Measurements from ENCODE around the gene IL1R2. TPM values are rescaled to one million over a fixed set of nuclear protein-coding genes. Genes with fewer than 3 reads are reported as not detected.
"Not testable (repeated sequence)": the region's sequence is repeated elsewhere in the genome, so short reads cannot be mapped to it uniquely, and the experiment has no call there.

The IL1R2 gene
- polyA plus RNA-seq, 6 donors from 2014 or later = 0.70 TPM; not detected in 5

DNA sequence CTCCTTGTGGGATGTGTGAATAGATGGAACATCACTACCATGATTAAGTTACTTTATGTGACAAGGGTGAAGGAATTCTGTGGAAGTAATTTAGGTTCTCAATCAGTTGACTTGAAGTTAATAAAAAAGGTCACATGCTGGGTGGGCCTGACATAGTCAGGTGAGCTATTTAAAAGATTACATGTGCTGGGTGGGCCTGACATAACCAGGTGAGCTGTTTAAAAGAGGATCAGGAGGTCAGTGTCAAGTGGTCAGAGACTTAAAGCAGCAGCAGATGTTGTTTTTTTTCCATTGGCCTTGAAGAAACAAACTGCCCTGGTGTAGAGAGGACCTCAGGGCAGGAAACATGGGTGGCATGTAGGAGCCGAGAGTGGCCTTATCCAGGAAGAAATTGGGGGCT, 3.3 kb downstream of the IL1R2 start:
- Mint-ChIP-seq H3K4me1 (peaks cover 21 to 25% (median 22%) of the 10 kb centered on the region in 3 donors), H3K4me3 (no peak overlapping the region), H3K36me3 (no peaks in the 10 kb centered on the region), H3K27ac (no peak overlapping the region), H3K27me3 (peaks cover 38 to 52% (median 39%) of the 10 kb centered on the region in 3 donors), H3K9me3 (peaks cover 0 to 6% (median 0%) of the 10 kb centered on the region in 7 donors)
- DNase-seq = no peak
- no peak for ATAC-seq (ENCODE audit: low read depth in 2 of 2)

DNA sequence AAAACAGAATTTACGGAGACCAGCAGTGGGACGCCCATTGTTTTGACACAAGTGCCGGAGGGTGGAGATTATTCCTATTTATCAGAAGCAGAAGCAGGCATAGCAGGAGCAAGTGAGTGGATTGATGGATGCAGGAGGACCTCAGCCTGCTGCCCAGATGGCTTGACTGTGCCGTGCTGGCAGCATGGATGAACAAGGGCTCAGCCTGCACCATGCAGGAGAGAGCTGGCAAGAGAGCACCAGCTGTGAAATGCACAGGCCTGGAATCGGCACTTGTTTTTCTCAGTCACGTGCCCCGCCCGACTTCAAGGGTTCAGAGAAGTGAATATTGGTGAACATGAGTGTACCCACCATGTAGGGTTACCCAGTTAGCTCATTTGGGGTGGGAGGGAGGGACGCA, 4.0 kb downstream of the IL1R2 start:
- DNase-seq = no peak
- Mint-ChIP-seq H3K36me3 (no peaks in the 10 kb centered on the region), H3K27ac (no peak overlapping the region), H3K9me3 (peaks cover 0 to 6% (median 0%) of the 10 kb centered on the region in 7 donors), H3K4me1 (peaks cover 15 to 17% (median 16%) of the 10 kb centered on the region in 3 donors), H3K27me3 (peaks cover 36 to 52% (median 37%) of the 10 kb centered on the region in 3 donors), H3K4me3 (no peak overlapping the region)
- ATAC-seq (ENCODE audit: low read depth in 2 of 2) = no peak

DNA sequence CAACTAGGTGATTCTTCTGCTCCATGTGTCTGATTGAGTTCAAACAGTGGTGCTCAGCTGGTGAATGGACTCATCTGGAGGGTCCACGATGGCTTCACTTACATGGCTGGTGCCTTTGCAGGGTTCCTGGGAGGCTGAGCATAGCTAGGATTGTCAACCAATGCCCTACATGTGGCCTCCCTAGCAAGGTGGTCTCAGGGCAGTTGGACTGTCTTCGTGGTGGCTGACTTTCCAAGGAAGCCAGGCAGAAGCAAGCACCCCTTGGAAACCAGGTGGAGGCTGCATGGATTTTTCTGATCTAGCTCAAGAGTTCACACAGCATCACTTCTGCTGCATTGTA, 6.8 kb downstream of the IL1R2 start:
- Mint-ChIP-seq H3K9me3 (no peaks in the 10 kb centered on the region), H3K4me1 (no peaks in the 10 kb centered on the region), H3K27ac (no peak overlapping the region), H3K4me3 (no peak overlapping the region), H3K36me3 (no peaks in the 10 kb centered on the region), H3K27me3 (peaks cover 18 to 33% (median 18%) of the 10 kb centered on the region in 3 donors)
- ATAC-seq (ENCODE audit: low read depth in 2 of 2) (no peak), DNase-seq (no peak)

DNA sequence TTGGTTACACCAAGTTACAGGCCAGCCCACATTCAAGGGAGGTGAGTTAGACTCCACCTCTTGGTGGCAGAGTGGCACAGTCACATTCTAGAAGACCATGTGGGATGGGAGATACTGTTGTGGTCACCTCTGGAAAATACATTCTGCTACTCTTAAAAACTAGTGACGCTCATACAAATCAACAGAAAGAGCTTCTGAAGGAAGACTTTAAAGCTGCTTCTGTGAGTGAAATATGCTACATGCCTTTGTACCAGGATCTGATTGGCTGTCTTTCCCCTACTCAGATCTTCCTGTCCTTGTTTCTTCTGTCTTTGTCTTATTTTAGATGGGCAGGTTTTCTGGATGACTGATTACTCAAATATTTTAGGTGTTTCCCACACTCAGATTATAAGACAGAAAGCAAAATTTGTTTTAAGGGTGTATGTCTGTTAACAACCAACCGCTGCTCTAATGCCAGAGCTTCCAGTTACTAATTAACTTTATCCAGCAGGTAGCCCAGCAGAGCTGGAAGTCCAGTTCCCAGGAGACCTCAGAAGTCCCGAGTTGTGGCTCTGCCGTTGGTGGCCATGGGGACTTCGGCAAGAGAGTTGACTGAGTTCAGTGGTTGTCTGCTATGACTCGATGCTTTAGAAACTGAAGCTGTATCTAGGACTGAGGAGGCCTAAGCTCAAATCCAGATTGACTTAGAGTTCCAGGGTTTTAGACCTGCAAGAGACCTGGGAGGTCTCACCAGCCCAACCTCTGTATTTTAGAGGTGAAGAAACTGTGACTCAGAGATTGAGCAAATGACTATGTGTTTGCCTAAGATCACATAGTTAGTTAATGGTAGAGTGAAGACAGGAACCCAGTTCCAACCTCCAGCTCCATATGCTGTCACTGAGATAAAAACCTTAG, 7.4 kb downstream of the IL1R2 start:
- H3K4me3 Mint-ChIP-seq = no peak overlapping the region
- no peak overlapping the region for H3K27ac Mint-ChIP-seq
- H3K36me3 Mint-ChIP-seq = no peaks in the 10 kb centered on the region
- H3K4me1 Mint-ChIP-seq = no peaks in the 10 kb centered on the region
- peaks cover 14 to 29% (median 18%) of the 10 kb centered on the region in 3 donors for H3K27me3 Mint-ChIP-seq
- H3K9me3 Mint-ChIP-seq = no peaks in the 10 kb centered on the region
- ATAC-seq (ENCODE audit: low read depth in 2 of 2) (no peak), DNase-seq (no peak)

DNA sequence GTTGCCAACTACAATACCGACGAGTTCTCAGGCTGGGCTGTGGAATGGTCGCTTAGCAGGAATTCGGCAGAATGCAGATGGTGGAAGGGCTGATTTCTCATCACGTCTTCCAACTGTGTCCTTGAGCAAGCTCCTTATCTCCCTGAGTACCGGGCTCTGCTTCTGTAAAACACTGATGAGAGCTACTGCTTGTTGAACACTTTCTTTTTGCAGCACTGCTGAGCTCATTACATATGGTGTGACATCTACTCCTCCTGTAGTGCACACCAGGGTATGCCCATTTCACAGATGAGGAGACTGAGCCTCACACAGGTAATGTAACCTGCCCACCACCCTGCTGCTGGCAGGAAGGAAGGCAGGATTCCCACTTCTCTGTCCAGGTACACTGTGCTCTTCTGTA, 8.3 kb downstream of the IL1R2 start:
- no peaks in the 10 kb centered on the region for H3K36me3 Mint-ChIP-seq
- DNase-seq (no peak), ATAC-seq (ENCODE audit: low read depth in 2 of 2) (no peak)
- H3K27ac Mint-ChIP-seq = no peak overlapping the region
- H3K27me3 Mint-ChIP-seq = peaks cover 7 to 21% (median 11%) of the 10 kb centered on the region in 3 donors
- H3K4me3 Mint-ChIP-seq = no peak overlapping the region
- no peaks in the 10 kb centered on the region for H3K9me3 Mint-ChIP-seq
- no peaks in the 10 kb centered on the region for H3K4me1 Mint-ChIP-seq

DNA sequence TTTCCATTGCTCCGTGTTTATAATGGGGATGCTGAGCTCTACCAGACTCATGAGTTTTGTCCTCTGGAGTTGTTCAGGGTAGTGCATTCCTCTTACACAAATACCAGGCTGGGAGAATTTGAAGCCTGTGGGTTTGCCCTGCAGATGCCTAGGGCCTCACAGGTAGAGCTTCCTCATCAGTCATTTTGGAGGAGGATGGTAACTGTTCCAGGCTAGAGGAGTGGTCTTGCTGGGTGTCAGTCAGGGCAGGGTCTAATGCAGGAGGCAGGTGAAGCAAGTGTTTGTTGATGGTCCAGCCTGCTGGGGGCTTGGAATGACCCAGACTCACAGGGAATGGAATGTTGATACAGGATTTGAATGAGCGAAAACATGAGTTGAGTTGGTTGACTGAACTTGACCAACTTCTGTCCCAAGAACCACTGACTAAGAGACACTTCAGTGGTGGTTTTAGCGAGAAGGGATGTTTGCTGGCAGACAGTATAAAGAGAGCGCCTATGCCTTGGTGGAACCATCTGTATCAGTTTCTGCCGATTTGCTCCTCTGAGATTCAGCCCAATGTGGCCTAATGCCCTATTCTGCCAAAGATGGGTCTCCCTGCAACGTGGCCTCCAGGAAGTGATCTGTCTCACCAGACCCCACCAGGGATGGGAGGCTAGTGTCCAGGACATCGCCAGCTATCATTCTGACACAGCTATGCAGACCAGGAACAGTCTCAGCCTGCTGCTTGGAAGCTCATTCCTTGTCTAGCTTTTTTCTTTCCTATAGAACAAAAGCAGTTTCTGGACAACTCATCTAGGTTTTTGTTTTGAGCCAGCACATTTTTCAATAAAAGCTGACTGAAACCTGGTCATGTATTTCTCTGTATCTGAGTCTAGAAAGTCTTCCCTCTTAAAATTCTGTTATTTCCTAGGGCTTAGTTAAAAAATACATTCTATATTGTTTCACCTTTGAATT, 9.3 kb downstream of the IL1R2 start:
- H3K27ac Mint-ChIP-seq = peak overlapping the region in 1 of 6 donors; percentile 3
- no peak for ATAC-seq (ENCODE audit: low read depth in 2 of 2)
- no peaks in the 10 kb centered on the region for H3K4me1 Mint-ChIP-seq
- H3K36me3 Mint-ChIP-seq = no peaks in the 10 kb centered on the region
- no peak overlapping the region for H3K4me3 Mint-ChIP-seq
- peaks cover 9 to 19% (median 11%) of the 10 kb centered on the region in 3 donors for H3K27me3 Mint-ChIP-seq
- H3K9me3 Mint-ChIP-seq = no peaks in the 10 kb centered on the region
- no peak for DNase-seq

DNA sequence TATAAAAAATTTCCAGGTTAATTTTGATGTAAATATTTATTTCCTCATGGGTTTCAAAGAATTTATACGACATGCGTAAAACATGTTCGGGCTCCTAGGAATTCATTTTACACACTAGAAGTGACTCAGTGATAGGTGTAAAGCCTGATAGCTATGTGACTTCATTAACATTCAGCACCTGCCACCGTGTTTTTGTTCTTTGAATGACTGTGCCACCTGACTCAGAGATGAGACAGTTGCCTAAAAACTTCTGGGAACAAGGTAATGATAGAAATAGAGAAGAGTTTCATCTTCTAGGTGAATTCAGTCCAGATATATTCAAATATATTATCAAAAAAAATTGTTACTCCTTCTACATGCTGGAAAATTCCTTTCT, 10.0 kb downstream of the IL1R2 start:
- DNase-seq (no peak), ATAC-seq (ENCODE audit: low read depth in 2 of 2) (no peak)
- Mint-ChIP-seq H3K36me3 (no peaks in the 10 kb centered on the region), H3K9me3 (no peaks in the 10 kb centered on the region), H3K4me1 (no peaks in the 10 kb centered on the region), H3K4me3 (no peak overlapping the region), H3K27me3 (peaks cover 12 to 22% (median 16%) of the 10 kb centered on the region in 3 donors), H3K27ac (no peak overlapping the region)

DNA sequence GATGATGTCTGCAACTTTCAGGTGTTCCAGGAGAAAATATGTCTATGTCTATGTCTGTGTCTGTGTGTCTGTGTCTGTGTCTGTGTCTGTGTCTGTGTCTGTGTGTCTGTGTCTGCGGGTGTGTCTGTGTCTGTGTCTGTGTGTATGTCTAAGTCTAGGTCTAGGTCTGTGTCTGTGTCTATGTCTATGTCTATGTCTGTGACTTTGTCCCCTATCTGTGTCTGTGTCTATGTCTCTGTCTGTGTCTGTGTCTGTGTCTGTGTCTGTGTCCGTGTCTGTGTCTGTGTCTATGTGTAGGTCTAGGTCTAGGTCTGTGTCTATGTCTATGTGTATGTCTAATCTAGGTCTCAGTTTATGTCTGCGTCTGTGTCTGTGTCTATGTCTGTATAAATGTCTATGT, 10.5 kb downstream of the IL1R2 start:
- Mint-ChIP-seq H3K4me1 (no peaks in the 10 kb centered on the region), H3K27me3 (peaks cover 11 to 20% (median 12%) of the 10 kb centered on the region in 3 donors), H3K4me3 (no peak overlapping the region), H3K36me3 (no peaks in the 10 kb centered on the region), H3K9me3 (no peaks in the 10 kb centered on the region), H3K27ac (no peak overlapping the region)
- DNase-seq (no peak), ATAC-seq (ENCODE audit: low read depth in 2 of 2) (peak in 1 of 2 donors; percentile 18)

DNA sequence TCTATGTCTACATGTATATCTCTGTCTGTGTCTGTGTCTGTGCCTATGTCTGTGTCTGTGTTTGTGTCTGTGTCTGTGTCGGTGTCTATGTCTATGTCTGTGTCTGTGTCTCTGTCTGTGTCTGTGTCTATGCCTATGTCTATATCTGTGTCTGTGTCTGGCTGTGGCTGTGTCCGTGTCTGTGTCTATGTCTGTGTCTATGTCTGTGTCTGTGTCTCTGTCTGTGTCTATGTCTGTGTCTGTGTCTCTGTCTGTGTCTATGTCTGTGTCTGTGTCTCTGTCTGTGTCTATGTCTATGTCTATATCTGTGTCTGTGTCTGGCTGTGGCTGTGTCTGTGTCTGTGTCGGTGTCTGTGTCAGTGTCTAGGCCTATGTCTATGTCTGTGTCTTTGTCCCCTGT, 11.1 kb downstream of the IL1R2 start:
- H3K4me3 Mint-ChIP-seq; DNase-seq; H3K36me3 Mint-ChIP-seq; H3K4me1 Mint-ChIP-seq; ATAC-seq (ENCODE audit: low read depth in 2 of 2); H3K27ac Mint-ChIP-seq; H3K9me3 Mint-ChIP-seq: not testable (repeated sequence)
- H3K27me3 Mint-ChIP-seq = peaks cover 6 to 18% (median 8%) of the 10 kb centered on the region in 3 donors

DNA sequence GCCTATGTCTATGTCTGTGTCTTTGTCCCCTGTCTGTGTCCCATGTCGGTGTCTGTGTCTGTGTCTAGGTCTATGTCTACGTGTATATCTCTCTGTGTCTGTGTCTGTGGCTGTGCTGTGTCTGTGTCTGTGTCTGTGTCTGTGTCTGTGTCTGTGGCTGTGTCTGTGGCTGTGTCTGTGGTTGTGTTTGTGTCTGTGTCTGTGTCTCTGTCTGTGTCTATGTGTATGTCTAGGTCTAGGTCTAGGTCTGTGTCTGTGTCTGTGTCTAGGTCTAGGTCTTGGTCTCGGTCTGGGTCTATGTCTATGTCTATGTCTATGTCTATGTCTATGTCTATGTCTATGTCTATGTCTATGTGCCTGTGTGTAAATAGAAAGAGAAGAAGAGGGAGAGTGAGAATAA, 11.9 kb downstream of the IL1R2 start:
- DNase-seq = no peak
- no peak overlapping the region for H3K27ac Mint-ChIP-seq
- H3K36me3 Mint-ChIP-seq = no peaks in the 10 kb centered on the region
- H3K4me3 Mint-ChIP-seq = no peak overlapping the region
- no peaks in the 10 kb centered on the region for H3K9me3 Mint-ChIP-seq
- no peaks in the 10 kb centered on the region for H3K4me1 Mint-ChIP-seq
- ATAC-seq (ENCODE audit: low read depth in 2 of 2) = no peak
- H3K27me3 Mint-ChIP-seq = peaks cover 5 to 17% (median 6%) of the 10 kb centered on the region in 3 donors

DNA sequence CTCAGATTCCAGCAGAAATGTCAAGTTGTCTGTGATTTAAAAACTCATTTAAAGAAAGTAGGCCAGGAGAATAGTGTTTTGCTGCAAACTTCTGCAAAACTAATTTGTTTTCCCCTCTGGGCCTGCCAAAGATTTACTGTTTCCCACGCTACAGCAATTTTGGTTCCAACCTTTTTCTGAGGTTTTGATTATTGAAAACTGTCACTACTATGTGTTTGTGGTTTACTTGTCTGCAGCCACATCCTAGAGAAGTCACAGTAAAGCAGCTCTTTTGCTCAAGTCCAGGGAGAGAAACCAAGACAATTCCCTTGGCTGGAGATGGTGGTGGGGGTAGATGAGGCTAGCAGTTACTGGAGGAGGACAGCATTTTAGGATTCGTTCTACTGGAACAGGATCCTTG, 12.8 kb downstream of the IL1R2 start:
- H3K4me3 Mint-ChIP-seq = no peak overlapping the region
- H3K9me3 Mint-ChIP-seq = no peaks in the 10 kb centered on the region
- no peak for ATAC-seq (ENCODE audit: low read depth in 2 of 2)
- no peaks in the 10 kb centered on the region for H3K36me3 Mint-ChIP-seq
- peaks cover 5 to 17% (median 6%) of the 10 kb centered on the region in 3 donors for H3K27me3 Mint-ChIP-seq
- DNase-seq = no peak
- no peak overlapping the region for H3K27ac Mint-ChIP-seq
- H3K4me1 Mint-ChIP-seq = no peaks in the 10 kb centered on the region

DNA sequence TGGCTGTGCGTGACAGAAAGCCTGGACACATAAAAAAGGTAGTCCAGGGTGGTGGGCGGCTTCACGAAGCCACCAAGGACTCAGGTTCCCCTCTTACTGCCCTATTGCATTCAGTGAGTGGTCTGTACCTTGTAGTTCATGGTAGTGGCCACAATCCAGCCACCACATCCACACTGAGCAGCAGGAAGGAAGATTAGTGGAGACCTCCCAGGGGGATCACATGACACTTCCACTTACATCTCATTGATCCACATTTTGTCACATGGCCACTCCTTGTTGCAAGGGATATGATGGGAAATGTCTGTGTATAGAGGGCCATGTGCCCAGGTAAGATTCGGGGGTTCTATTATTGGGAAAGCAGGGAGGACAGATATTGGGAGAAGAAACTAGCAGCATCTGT, 13.7 kb downstream of the IL1R2 start:
- Mint-ChIP-seq H3K36me3 (no peaks in the 10 kb centered on the region), H3K27me3 (peaks cover 5 to 22% (median 6%) of the 10 kb centered on the region in 3 donors), H3K4me1 (no peaks in the 10 kb centered on the region), H3K4me3 (no peak overlapping the region), H3K27ac (no peak overlapping the region), H3K9me3 (no peaks in the 10 kb centered on the region)
- ATAC-seq (ENCODE audit: low read depth in 2 of 2) (no peak), DNase-seq (no peak)

DNA sequence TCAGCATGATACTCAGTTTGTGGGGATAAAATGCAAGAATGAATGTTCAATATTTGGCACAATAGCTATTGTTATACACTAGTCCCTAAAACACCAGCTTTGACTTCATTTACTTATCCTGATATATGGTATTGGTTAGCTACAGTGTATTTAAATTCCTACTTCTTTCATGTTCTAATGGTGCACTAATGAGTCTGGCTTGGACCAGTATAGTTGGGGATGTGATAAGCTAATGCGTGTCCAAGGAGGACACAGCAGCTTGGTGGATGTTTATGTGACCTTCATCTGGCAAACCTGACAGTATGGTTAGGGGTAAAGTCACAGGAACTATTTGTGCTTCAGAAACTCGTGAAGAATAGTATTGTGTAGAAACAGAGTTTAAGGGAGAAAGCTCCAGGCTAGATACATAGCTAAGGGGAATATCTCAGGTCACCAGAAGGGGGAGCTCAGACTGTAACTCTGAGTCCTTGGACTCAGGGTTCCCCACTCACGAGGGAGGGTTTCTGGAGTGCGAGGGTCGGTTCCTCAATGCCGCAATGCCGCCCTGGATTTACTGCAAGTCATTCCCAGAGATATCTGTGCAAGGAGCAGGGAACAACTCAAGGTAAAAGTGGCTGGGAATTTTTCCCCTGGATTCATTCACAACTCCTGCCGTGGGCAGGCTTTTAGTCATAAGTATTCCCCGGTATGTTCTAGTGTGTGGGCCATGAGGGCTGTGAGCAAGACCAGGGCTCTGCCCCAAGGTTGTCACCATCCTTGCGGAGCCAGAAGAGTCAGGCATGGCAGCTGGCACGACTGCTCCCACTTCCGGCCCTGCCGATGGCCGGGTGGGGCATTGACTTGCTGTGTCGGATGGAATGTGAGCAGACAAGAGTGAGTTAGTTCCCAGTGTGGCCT, 14.5 kb downstream of the IL1R2 start:
- no peak overlapping the region for H3K27ac Mint-ChIP-seq
- no peaks in the 10 kb centered on the region for H3K36me3 Mint-ChIP-seq
- H3K4me3 Mint-ChIP-seq = no peak overlapping the region
- H3K27me3 Mint-ChIP-seq = peaks cover 6 to 22% (median 9%) of the 10 kb centered on the region in 3 donors
- H3K4me1 Mint-ChIP-seq = peaks cover 6 to 7% (median 6%) of the 10 kb centered on the region in 3 donors
- DNase-seq (no peak), ATAC-seq (ENCODE audit: low read depth in 2 of 2) (peak in 1 of 2 donors; percentile 47)
- peaks cover 0 to 2% (median 0%) of the 10 kb centered on the region in 7 donors for H3K9me3 Mint-ChIP-seq
